IPS-NIHi7 (cell line): ENCODE measurements around the gene EFCAB11.

ENCODE experiments used
- DNase-seq: peaks from one replicate; pipeline ENCODE4 v3.0.0; 2012; ENCODE audit warnings: mixed read lengths; ENCODE audit errors: extremely low spot score

Gene EFCAB11

DNA sequence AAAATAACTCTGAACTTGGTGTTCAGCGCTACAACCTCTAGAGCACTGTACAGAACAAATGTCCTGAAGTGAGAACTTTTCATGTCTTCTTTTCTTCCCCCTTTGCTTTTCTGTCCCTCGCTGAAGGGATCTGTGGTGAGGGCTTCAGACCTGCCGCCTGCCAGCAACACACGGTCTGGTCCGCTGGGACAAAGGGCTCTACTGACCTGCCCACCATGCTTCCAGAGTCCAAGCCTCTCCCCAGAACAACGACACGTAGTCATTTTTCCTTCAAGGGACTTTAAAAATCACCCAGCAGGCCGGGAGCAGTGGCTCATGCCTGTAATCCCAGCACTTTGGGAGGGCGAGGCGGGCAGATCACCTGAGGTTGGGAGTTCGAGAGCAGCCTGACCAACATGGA lies 140.4 kb downstream of the EFCAB11 start:
- DNase-seq, result no peak

DNA sequence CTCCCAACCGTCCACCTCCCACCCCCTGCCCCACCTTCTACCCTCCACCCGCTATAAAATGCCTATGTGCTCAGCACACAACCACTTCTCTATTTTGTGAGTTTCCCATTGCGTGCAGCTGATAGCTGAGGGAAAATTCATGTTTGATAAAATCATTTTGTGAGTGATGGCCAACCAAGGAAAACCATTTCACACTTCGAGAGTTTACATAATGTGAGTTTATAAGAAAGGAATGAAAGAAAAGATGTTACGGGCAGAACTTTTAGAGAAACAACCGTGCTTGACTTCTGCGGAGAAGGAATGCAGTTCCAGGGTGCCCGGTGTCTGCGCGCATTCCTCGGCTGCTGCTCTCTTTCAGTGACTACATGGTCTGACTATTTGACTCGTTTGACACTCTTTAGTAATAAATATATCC lies 140.9 kb downstream of the EFCAB11 start:
- peak; percentile 49 for DNase-seq

DNA sequence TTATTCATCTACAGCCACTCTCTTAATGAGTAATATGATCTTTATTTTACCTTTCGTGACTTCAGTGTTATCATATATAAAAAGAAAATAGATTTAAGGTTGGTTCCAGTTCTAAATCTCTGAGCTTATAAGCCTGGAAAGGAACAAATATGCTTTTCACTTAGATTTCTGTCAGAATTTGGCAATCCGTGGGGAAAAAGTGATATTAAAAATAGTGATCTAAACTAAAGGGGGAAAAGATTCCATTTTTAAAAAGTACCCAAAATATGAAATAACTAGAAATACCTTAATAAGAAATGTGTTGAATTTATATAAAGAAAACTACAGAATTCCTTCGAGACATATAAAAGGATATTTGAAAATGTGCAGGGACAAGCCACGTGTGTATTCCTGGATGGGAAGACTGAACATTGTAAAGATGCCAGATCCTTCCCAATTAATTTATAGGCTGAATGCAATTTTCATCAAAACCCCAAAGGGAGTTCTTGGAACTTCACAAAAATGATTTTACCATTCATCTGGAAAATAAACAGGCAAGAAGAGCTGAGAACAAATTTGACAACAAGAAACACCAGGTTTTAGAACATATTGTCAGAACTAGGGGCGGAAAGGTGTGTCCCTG lies 142.5 kb downstream of the EFCAB11 start:
- no peak for DNase-seq

DNA sequence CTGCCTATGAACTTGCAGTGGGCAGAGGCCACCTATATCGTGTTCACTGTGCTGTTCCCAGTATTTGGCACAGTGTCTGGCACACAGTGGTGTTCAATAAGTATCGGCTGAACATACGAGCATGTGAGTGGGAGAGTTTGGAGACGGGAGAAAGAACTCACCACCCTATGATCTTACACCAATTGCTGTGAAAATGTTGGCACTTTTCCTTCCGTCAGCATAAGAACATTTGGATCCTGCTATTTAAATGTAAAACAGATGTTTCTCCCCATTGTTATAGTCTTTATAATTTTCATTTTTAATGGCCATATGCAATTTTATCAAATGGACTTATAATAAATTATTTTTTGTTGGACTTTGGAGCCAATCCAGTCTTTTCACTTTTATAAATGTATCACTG lies 144.4 kb downstream of the EFCAB11 start:
- no peak for DNase-seq

DNA sequence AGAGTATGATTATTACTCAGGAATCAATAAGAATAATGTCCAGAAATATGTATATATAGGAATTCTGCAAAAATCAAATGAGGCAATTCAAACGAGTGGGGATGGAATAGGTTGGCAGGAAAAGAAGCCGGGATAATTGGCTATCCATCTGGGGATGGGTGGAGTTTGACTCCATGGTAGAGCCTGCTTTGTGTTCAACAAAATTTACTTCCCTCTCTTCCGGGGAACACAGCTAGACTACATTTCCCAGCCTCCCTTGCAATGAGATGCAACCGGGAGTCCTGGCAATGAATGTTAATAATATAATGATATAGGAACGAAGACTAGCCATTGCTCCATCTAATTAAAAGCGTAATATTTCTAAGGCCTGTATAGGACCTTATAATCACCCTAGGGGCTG lies 146.6 kb downstream of the EFCAB11 start:
- DNase-seq, result peak; percentile 30

DNA sequence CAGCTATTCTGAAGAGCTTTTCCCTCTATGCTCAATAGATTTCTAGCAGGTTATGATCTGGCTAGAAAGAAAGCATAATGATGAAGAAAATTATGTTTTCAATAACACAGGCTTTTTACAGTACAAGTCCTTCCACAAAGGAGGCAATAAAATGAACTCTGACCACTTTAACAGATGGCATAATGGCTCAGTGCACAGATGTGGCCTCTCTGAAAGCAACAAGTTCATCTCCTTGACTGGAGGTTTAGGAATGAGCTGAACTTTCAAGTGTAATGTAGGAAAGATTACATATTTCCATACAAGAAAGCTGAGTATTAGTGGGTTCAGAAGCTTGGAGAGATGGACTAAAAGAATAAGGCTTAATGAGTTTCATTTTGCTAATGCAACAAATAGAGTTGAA lies 147.4 kb downstream of the EFCAB11 start:
- DNase-seq, result no peak

DNA sequence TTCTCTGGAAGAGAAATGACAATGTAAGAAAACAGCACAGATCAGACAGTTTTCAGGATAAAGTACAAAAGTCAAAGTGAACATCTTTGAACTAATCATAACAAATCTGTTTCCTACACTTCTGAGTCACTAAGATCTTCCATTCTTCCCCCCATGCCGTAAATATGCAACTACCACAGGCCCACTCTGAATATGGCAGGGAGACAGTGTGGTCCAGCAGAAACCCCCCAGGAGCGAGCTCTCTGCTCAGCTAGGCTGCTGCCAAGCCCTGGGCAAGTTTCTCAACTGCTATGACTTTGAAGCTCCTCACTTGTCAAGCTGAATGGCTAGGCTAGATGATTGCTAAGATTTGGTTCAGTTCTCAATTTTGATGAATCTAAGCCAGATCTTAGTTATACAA lies 148.1 kb downstream of the EFCAB11 start:
- DNase-seq, result no peak

DNA sequence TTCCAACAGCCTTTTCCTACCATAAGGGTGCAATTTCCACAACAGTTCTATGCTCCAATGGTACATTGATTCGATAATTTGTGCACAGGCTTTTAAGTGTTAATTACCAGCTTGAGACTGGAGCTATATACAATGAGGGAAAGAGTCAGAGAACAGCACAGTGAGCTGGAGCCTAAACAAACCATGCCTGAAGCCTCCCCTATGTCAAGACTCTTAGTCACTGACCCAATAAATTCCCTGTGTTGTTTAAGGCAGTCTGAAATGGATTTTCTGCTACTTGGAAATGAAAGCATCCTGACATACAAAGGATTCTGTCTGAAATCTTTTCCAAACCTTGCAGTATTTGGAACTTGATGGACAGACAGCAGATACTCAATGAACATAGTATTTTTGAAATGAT lies 149.0 kb downstream of the EFCAB11 start:
- DNase-seq, result no peak

DNA sequence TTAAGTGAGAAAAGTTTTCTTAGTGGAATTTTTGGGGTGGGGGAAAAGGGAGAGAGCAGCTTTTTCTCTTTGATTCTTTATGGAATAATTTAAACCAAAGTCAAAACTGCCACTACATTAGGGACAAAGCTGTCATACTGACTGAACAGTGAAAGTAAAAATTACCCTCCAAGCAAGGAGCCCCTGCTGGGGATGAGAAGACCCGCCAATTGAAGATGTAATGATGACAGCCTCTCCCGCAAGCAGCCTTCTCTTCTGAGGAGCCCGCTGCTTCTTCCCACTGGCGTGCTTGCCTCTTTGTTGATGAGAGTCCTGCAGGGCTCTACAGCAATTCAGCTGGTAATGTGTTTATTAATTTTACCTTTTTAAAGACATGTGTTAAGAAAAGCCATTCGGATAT lies 151.0 kb downstream of the EFCAB11 start:
- DNase-seq, result no peak

DNA sequence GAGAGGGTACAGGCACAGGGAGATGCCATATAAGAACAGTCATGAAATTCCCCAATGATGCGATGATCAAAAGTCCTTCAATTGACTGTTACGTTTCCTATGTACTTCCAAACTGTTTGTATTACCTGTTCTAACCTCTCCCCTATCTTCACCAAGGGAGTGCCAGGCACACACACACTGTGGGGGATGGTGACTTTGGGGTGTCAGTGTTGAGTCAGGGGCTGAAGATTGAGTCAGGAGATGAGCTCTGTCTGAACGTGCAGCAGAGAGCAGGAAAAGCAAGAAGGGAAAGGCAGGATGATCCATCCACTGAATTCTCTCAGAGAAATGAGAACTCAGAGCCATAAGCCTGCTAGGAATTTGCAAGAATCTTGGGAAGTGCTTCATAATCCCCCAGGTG lies 153.4 kb downstream of the EFCAB11 start:
- DNase-seq, result no peak

DNA sequence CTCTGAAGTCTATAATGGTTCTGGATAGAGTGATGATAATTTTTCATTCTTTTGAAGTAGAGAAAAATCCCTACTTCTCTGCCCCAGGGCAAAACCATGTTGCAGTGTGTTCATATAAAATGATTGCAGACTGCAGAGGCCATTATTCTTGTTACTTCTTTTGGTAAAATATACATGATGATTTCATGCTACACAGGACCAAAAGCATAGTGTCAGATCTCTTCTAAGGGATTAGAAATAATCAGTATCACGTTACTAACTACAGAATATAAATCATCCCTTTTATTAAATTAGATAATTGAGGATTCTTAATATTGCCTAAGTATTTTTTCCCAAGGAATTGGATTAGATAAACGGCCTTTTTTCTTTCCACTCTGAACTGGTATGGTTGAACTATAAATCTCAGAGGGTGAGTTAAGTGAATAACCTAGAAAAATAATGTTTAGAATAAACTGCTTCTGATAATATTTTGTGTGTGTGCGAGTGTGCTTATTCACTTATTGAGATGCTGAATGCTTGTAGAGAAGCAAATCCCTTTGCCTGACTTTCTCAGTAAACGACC lies 156.2 kb downstream of the EFCAB11 start:
- DNase-seq, result no peak

DNA sequence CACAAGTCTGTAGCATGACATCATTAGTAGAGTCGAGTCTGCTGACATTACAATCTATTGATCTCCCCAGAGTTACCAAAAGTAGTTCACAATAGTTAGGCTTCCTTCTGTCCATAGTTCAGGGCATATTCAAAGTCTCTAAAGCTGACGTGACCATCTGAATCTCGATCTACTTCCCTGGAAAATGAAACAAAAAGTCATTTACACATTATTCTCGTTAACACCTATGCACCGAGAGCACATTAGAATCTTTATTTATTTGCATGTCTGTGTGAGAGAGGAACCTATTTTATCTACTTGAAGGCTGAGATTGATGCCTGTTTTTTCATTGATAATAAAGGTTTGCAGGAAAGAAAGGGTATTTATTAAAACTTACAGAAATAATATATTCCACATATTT lies 157.4 kb downstream of the EFCAB11 start:
- DNase-seq, result no peak

DNA sequence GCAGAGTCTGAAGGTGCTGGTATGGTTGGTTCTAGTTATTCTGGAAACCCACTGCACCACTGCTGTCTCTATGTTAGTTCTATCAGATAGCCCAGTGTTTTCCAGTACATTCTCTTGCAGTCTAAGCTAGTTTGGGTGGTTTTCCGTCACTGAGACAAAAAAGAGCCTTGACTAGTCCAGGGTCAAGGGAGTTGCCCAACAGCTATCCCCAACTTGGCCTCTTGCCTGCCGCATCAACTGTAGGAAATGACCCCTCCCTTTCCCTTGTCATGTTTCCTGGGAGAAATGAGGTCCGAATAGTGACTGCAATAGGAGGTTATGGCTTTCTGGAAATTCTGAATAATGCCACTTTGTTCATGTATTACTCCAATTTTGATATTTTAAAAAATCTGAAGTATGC lies 160.4 kb downstream of the EFCAB11 start:
- DNase-seq, result no peak

DNA sequence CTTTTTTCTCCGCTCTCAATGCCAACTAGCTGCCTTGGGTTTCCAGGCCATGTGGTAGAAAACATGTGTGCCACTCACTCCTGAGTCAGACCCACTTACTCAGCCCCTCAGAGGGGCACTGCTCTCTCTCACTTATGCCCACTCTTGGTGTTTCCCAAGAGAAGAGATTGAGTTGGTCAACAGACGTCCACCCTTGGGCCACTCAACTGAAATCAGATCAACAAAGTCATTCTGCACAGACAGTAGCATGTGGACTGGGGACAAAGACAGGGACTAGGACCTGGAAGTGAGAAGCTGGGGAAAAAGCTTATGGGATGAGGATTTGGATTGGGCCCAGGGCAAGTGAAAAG lies 161.2 kb downstream of the EFCAB11 start:
- no peak for DNase-seq

DNA sequence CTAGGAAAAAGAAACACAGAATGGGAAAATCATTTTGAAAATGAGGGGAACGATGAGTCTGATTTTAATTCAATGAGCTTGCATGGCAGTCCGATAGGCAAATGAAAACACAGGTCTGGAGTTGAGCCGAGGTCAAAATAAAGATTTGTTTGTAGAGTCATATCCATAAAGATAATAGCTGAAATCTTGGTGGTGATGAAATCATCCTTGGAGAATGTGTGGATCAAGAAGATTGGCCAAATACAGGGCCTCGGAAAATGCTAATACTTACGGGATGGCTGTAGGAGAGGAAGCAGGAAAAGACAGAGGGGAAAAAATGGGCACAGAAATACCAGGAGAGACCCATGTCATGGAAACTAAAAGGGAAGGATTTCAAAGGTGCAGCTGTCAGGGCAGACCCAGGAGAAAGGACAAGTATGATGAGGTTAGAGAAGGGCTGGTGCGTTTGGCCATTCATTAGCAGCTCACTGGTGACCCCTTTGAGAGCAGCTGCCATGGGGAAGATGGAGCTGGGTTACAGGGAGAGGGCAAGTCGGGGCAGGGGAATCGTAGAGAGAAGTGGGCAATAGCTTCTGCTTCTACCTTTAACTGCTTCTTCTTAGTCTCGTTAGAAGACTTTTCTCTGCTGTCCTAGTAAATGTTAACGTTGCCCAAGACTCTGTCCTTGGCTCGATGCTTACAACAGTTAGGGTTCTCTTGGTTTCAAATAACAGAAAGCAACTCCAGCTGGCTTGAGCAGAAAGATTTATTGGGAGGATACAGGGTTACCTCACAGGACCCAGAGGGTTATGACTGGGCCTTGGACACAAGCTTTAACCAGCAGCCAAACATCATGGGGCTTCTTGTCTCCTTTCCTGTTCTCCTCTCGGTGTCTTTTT lies 161.8 kb downstream of the EFCAB11 start:
- DNase-seq, result no peak

DNA sequence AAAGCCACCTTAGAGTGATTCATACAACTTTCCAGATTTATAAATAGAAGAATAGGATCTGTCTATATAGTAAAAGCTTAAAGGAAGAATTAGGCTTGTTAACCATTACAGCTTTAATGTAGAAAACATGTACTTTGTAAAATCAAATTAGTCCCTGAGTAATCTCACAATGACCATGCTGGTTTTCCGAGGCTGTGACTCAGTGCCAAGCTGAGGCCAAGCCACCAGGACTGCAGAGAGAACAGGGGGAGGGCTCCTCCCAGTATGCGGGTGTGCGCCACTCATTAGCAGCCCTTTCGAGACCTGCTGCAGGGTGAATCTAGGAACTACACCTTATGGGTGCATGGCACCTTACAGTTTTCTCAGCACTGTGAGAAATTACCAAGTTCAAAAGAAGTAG lies 167.0 kb downstream of the EFCAB11 start:
- no peak for DNase-seq

DNA sequence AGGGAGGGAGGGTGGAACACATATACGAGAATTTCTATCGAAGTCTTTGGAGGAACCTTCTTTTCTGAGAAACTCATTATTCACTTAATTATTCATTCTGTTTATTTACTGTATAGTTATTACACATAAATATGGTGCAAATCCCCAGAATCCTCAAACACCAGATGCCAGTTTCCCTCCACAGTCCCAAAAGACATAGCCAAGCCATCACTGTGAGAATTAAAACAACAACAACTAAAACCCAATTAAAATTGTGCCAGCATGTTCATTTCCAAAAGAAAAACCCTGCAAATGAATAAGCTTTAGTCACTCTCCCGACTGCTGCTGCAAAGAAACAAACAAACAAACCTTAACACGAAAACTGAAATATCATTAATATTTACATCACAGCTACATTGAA lies 173.5 kb downstream of the EFCAB11 start:
- no peak for DNase-seq

DNA sequence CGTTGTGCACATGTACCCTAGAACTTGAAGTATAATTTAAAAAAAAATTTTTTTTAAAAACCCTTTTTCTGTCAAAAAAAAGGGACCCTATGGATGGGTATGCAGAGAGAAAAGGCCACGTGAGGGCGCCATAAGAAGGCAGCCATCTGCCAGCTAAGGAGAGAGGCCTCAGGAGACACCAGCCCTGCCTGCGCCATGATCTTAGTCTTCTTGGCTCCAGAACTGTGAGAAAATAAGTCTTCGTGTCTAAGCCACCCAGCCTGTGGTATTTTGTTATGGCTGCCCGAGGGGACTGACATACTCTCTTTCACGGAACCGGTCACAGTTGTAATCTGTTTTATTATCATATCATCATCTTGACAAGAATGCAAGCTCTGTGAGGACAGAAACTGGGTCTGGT lies 174.8 kb downstream of the EFCAB11 start:
- DNase-seq, result no peak

DNA sequence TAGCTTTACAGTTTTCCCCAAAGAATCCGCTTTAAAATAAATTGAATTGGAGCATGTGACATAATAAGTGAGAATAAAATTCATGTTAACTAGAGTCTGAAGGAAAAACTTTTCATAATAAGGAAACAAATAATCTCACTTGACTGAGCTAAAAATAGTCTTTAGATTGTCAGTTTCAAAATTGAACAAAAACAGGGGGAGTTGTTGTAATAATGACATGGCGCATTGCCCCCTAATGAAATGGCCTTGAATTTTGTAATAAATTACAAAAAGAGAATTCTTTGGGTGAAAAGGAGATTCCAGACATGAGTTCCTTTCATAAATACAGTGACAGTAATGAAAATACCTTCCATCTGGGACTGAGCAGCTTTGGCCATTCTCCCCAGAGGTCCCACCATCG lies 178.6 kb downstream of the EFCAB11 start:
- DNase-seq, result no peak

DNA sequence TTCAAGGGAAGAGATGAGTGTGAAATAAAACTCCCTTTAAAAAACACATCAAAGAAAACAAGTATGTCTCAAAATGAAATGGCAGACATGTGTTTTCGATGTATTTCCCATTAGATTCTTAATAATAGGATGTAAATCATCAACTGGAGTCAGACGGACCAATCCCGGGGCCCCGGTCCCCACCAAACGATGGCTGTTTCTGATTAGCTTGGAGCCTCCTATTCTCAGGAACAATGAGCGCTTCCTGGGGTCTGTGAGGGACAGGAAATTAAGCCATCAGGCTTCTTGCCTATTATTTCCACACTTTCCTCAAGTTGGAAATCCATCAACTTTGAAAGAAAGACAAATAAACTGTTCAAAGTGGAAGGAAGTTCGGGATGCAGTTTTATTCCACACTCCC lies 179.4 kb downstream of the EFCAB11 start:
- DNase-seq, result no peak

DNA sequence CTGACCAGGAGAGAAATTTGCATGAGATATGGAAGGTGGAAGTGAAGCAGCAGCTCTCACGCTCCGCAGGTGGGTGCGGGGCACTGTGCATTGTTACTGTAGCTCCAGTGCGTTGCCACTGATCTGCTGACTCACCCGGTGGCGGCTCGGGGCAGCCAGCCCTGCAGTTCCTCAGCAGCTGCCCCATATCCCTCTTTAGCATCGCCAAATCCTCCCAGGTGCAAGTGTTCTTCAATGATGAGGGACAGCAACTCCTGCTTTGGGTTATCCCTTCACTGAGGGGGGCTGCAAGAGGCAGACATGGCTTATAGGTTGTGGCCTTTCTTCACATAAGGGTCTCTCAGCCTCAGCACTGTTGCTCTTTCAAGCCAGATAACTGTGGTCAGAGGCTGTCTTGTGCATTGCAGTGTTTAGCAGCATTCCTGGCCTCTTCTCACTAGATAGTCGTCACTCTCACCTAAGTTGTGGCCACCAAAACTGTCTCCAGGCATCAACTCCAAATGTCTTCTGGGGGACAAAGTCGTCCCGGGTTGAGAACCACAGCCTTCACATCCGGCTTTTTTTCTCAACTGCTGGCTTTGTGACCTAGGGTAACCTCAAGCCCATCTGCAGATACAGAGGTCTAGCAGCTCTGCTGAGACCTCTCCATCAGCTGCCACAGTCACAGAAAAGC lies 180.8 kb downstream of the EFCAB11 start:
- DNase-seq, result peak; percentile 79

DNA sequence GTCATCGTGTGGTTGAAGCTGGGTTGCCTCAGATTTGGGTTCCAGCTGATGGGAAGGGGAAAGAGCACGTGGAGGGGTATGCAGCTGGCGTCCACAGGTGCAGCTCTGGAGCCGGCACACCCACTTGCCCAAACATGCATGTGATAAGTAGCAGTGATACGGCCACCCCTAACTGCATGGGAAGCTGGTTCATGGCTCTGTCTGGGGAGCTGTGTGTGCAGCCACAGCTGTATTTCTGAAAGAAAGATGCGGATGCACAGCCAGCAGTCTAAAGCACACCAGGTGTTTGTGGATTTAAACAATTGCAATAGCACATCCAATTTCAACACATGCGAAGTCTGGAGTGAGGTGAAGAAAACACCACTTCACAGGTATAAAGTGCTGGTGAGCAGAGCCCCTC lies 181.4 kb downstream of the EFCAB11 start:
- DNase-seq, result no peak

DNA sequence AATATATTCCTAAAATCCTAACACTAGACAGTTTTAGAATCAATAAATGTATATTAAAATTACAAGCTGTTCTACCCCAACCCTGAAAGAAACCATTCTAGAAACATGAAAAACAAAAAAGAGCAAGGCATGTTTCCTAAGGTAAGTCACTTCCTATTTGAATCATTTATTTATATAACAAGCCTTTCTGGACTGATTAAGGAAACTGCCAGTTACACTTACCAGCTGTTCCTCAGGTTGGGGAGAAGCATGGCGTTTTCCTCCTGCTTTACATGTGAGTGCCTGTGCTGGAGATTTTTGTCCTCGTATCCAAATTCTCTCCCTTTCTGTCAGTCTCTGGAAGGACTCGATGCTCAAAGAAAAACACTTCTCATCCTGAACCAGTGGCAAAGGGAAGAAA lies 183.3 kb downstream of the EFCAB11 start:
- DNase-seq, result no peak
